ENCODE results near the gene SLC26A3.

The SLC26A3 gene

GRCh38 chr7:107843184-107843583 lies 40.2 kb upstream of the SLC26A3 start:
- Histone ChIP-seq H3K9me3 (ENCODE audit: control insufficient read depth, insufficient read depth, low read depth, low read length) (no peaks in the 10 kb centered on the region), H3K27ac (ENCODE audit: extremely low read depth, low read depth, low read length) (no peak overlapping the region), H3K4me3 (ENCODE audit: low read depth, low read length) (no peak overlapping the region), H3K36me3 (ENCODE audit: control insufficient read depth in 2 of 2, insufficient read depth in 1 of 2, low read length in 2 of 2) (no peaks in the 10 kb centered on the region), H3K4me1 (ENCODE audit: control insufficient read depth, insufficient read depth, low read length) (no peaks in the 10 kb centered on the region)
- no peak for TF ChIP-seq KLF16 (tag by site-specific recombination; IDR thresholded peaks at IDR 0.05)
- no peak for TF ChIP-seq ZNF521 (tag by site-specific recombination; IDR thresholded peaks at IDR 0.05)
- no peak for TF ChIP-seq ZSCAN5A (tag by site-specific recombination; IDR thresholded peaks at IDR 0.05)
- no peak for TF ChIP-seq ZNF24 (tag by site-specific recombination; IDR thresholded peaks at IDR 0.05)
- no peak for TF ChIP-seq EGR2 (tag by site-specific recombination; IDR thresholded peaks at IDR 0.05; ENCODE audit: low read depth)
- TF ChIP-seq ZSCAN30 (tag by site-specific recombination; IDR thresholded peaks at IDR 0.05): no peak
- TF ChIP-seq ZNF174 (tag by site-specific recombination; IDR thresholded peaks at IDR 0.05): no peak
- no peak for TF ChIP-seq ZNF677 (tag by site-specific recombination; IDR thresholded peaks at IDR 0.05)
- no peak for TF ChIP-seq ZNF600 (tag by site-specific recombination; IDR thresholded peaks at IDR 0.05)
- TF ChIP-seq RBAK (tag by site-specific recombination; IDR thresholded peaks at IDR 0.05): no peak
- no peak for TF ChIP-seq ZNF510 (tag by site-specific recombination; IDR thresholded peaks at IDR 0.05; ENCODE audit: insufficient replicate concordance)
- no peak for TF ChIP-seq PRDM1 (tag by site-specific recombination; IDR thresholded peaks at IDR 0.05)
- TF ChIP-seq ZNF776 (tag by site-specific recombination; IDR thresholded peaks at IDR 0.05; ENCODE audit: borderline replicate concordance): no peak
- TF ChIP-seq PRDM6 (tag by site-specific recombination; IDR thresholded peaks at IDR 0.05): no peak
- TF ChIP-seq WT1 (tag by site-specific recombination; IDR thresholded peaks at IDR 0.05): no peak
- POLR2A ChIA-PET: no interaction called here
- CTCF ChIA-PET: no interaction called here

- Histone ChIP-seq H3K9me3 (ENCODE audit: control insufficient read depth, insufficient read depth, low read depth, low read length) (no peaks in the 10 kb centered on the region), H3K4me1 (ENCODE audit: control insufficient read depth, insufficient read depth, low read length) (no peaks in the 10 kb centered on the region; the same call in 1 of the 2 replicates), H3K27ac (ENCODE audit: extremely low read depth, low read depth, low read length) (no peak overlapping the region), H3K4me3 (ENCODE audit: low read depth, low read length) (no peak overlapping the region), H3K36me3 (ENCODE audit: control insufficient read depth in 2 of 2, insufficient read depth in 1 of 2, low read length in 2 of 2) (no peaks in the 10 kb centered on the region)
- CTCF ChIA-PET: no interaction called here
- TF ChIP-seq ZBTB26 (tag by site-specific recombination; optimal IDR thresholded peaks at IDR 0.05) (no peak), ZNF155 (tag by site-specific recombination; IDR thresholded peaks at IDR 0.05) (no peak), ZNF48 (tag by site-specific recombination; IDR thresholded peaks at IDR 0.05) (no peak), ZSCAN23 (tag by site-specific recombination; IDR thresholded peaks at IDR 0.05) (no peak), ZNF324 (tag by site-specific recombination; IDR thresholded peaks at IDR 0.05) (no peak), ZNF830 (tag by site-specific recombination; IDR thresholded peaks at IDR 0.05; ENCODE audit: low read depth) (no peak), ZNF248 (tag by site-specific recombination; IDR thresholded peaks at IDR 0.05) (no peak), ZNF707 (tag by site-specific recombination; IDR thresholded peaks at IDR 0.05) (no peak), ZNF610 (tag by site-specific recombination; IDR thresholded peaks at IDR 0.05; ENCODE audit: borderline replicate concordance) (no peak)
- POLR2A ChIA-PET: no interaction called here
These were observed 39.2 kb upstream of the SLC26A3 start for GRCh38 chr7:107842213-107842612.

Measured in HEK293 (cell line).